SU-DHL-6 (cell line): Measurements from ENCODE around the gene HMGCLL1.

Source experiments
- H2AFZ ChIP-seq: fragments of 200-600 bp; sonication (generic); 2 replicates; pipeline ENCODE4 v1.6.1; 2014; ENCODE audit warnings: low read depth, mild to moderate bottlenecking, moderate library complexity, mixed read lengths, antibody characterized with exemption, low read length; ENCODE audit not compliant: severe bottlenecking
- H3F3A ChIP-seq: fragments of 200-600 bp; shearing (Covaris generic); 2 replicates; pipeline ENCODE4 v1.6.0; 2016; ENCODE audit warnings: antibody characterized with exemption, mild to moderate bottlenecking; ENCODE audit not compliant: insufficient read depth
- H3K27ac ChIP-seq: fragments of 200-600 bp; sonication (generic); 2 replicates; pipeline ENCODE4 v1.5.1; 2016; ENCODE audit warnings: low read depth, mild to moderate bottlenecking, low read length, moderate library complexity, mixed read lengths
- H3K27me3 ChIP-seq: fragments of 200-600 bp; sonication (generic), shearing (Covaris generic); 2 replicates; pipeline ENCODE4 v1.6.0; 2014; ENCODE audit warnings: mild to moderate bottlenecking, low read length
- H3K36me3 ChIP-seq: fragments of 200-600 bp; sonication (generic); 2 replicates; pipeline ENCODE4 v1.6.1; 2014; ENCODE audit warnings: mild to moderate bottlenecking, low read length, mixed read lengths
- H3K4me2 ChIP-seq: fragments of 300-600, 200-600 bp; shearing (Covaris generic), sonication (generic); 2 replicates; pipeline ENCODE4 v1.6.0; 2014; ENCODE audit warnings: low read length, low read depth, mild to moderate bottlenecking; ENCODE audit not compliant: poor library complexity, severe bottlenecking
- H3K4me3 ChIP-seq: fragments of 200-600 bp; sonication (generic); 2 replicates; pipeline ENCODE4 v1.5.1; 2014; ENCODE audit warnings: antibody characterized with exemption, low read length, mild to moderate bottlenecking, mixed read lengths; ENCODE audit not compliant: insufficient read depth, poor library complexity, severe bottlenecking
- H3K79me2 ChIP-seq: fragments of 200-600 bp; sonication (generic); 2 replicates; pipeline ENCODE4 v1.6.1; 2014; ENCODE audit warnings: mild to moderate bottlenecking, low read length, moderate library complexity; ENCODE audit not compliant: insufficient read depth
- H3K9ac ChIP-seq: fragments of 200-600 bp; sonication (generic); 2 replicates; pipeline ENCODE4 v1.7.0; 2014; ENCODE audit warnings: mild to moderate bottlenecking, low read length
- H3K9me2 ChIP-seq: fragments of 200-600 bp; sonication (generic); replicated peaks from 2 replicates; pipeline ENCODE4 v1.6.1; 2014; ENCODE audit warnings: low read length; ENCODE audit not compliant: insufficient read depth
- H3K9me3 ChIP-seq: fragments of 200-600 bp; sonication (generic); 2 replicates; pipeline ENCODE4 v1.6.1; 2014; ENCODE audit warnings: low read length, mixed read lengths; ENCODE audit not compliant: insufficient read depth
- H4K20me1 ChIP-seq: fragments of 200-600 bp; sonication (generic); 2 replicates; pipeline ENCODE4 v1.6.1; 2014; ENCODE audit warnings: low read depth, mild to moderate bottlenecking, antibody characterized with exemption, low read length, moderate library complexity, mixed read lengths
- CTCF ChIP-seq: fragments of 200-600 bp; sonication (generic); IDR thresholded peaks from one replicate; pipeline ENCODE4 v1.5.1; 2017; ENCODE audit warnings: antibody characterized with exemption, mild to moderate bottlenecking, low read length, moderate library complexity; ENCODE audit not compliant: insufficient read depth, poor library complexity, severe bottlenecking
- EZH2phosphoT487 ChIP-seq: fragments of 200-600 bp; sonication (generic), shearing (Covaris generic); conservative IDR thresholded peaks from 2 replicates; pipeline ENCODE4 v1.6.1; 2018; ENCODE audit warnings: mild to moderate bottlenecking, antibody characterized with exemption, low read length, moderate library complexity, mixed read lengths

HMGCLL1 gene

GRCh38 chr6:55524441-55524840 lies 54.6 kb downstream of the HMGCLL1 start:
- H3K36me3 ChIP-seq, result no peaks in the 10 kb centered on the region
- no peak overlapping the region for H3K9ac ChIP-seq
- no peaks in the 10 kb centered on the region for H3K27me3 ChIP-seq
- no peaks in the 10 kb centered on the region for H3K9me2 ChIP-seq
- no peaks in the 10 kb centered on the region for H4K20me1 ChIP-seq
- no peak overlapping the region for H2AFZ ChIP-seq
- H3K4me2 ChIP-seq, result no peak overlapping the region
- no peak overlapping the region for H3K4me3 ChIP-seq
- no peaks in the 10 kb centered on the region for H3K9me3 ChIP-seq
- H3K79me2 ChIP-seq, result no peaks in the 10 kb centered on the region
- no peaks in the 10 kb centered on the region for H3F3A ChIP-seq
- H3K27ac ChIP-seq, result no peak overlapping the region
- TF ChIP-seq CTCF, result no peak
- TF ChIP-seq EZH2phosphoT487, result no peak

- H3K9me3 ChIP-seq, result no peaks in the 10 kb centered on the region
- TF ChIP-seq CTCF, result no peak
- TF ChIP-seq EZH2phosphoT487, result no peak
- H2AFZ ChIP-seq, result no peak overlapping the region
- H3K4me3 ChIP-seq, result no peak overlapping the region
- H3K36me3 ChIP-seq, result no peaks in the 10 kb centered on the region
- no peaks in the 10 kb centered on the region for H3K9me2 ChIP-seq
- no peak overlapping the region for H3K4me2 ChIP-seq
- no peaks in the 10 kb centered on the region for H3K27me3 ChIP-seq
- H3F3A ChIP-seq, result no peaks in the 10 kb centered on the region
- H3K27ac ChIP-seq, result no peak overlapping the region
- no peak overlapping the region for H3K9ac ChIP-seq
- no peaks in the 10 kb centered on the region for H4K20me1 ChIP-seq
- H3K79me2 ChIP-seq, result no peaks in the 10 kb centered on the region
Observed at GRCh38 chr6:55518529-55519060, 60.4 kb downstream of the HMGCLL1 start.

DNA sequence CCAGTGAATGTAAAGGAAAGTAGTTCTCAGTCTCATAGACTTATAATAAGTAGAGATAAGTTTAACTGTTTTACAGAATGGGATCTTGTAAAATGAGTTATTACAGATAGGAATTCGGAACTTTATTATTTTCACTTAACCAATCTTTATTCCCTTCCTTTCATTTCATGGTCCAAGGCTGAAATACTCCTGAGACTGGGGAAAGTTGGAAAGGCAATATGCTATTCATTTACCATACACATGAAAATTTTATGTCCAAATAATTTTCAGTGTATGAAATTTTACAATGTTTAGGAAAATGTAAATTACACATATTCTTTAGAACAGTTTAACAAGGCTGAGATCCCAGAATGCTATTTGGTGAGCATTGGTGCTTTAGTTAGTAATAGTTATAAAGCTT lies 62.3 kb downstream of the HMGCLL1 start:
- no peaks in the 10 kb centered on the region for H3K9me3 ChIP-seq
- no peak overlapping the region for H2AFZ ChIP-seq
- H3K9me2 ChIP-seq, result no peaks in the 10 kb centered on the region
- no peak overlapping the region for H3K9ac ChIP-seq
- H3K36me3 ChIP-seq, result no peaks in the 10 kb centered on the region
- no peak overlapping the region for H3K27ac ChIP-seq
- no peaks in the 10 kb centered on the region; the same call in 1 of the 2 replicates for H4K20me1 ChIP-seq
- H3K4me2 ChIP-seq, result no peak overlapping the region
- no peaks in the 10 kb centered on the region for H3F3A ChIP-seq
- no peaks in the 10 kb centered on the region for H3K79me2 ChIP-seq
- no peak for TF ChIP-seq CTCF
- no peak for TF ChIP-seq EZH2phosphoT487
- H3K27me3 ChIP-seq, result no peaks in the 10 kb centered on the region
- no peak overlapping the region for H3K4me3 ChIP-seq
